Measurements from ENCODE around the gene IL15RA. TPM values are rescaled to one million over a fixed set of nuclear protein-coding genes. Genes with fewer than 3 reads are reported as not detected.

The IL15RA gene, protein sequence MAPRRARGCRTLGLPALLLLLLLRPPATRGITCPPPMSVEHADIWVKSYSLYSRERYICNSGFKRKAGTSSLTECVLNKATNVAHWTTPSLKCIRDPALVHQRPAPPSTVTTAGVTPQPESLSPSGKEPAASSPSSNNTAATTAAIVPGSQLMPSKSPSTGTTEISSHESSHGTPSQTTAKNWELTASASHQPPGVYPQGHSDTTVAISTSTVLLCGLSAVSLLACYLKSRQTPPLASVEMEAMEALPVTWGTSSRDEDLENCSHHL
- 0.40 and 0.44 TPM in 2 replicates for total RNA-seq
- long read RNA-seq, partial matches to known transcripts = 0 of 1 reads
- long read RNA-seq, other reads (novel, unspliced or antisense) = 0 of 1 reads

DNA sequence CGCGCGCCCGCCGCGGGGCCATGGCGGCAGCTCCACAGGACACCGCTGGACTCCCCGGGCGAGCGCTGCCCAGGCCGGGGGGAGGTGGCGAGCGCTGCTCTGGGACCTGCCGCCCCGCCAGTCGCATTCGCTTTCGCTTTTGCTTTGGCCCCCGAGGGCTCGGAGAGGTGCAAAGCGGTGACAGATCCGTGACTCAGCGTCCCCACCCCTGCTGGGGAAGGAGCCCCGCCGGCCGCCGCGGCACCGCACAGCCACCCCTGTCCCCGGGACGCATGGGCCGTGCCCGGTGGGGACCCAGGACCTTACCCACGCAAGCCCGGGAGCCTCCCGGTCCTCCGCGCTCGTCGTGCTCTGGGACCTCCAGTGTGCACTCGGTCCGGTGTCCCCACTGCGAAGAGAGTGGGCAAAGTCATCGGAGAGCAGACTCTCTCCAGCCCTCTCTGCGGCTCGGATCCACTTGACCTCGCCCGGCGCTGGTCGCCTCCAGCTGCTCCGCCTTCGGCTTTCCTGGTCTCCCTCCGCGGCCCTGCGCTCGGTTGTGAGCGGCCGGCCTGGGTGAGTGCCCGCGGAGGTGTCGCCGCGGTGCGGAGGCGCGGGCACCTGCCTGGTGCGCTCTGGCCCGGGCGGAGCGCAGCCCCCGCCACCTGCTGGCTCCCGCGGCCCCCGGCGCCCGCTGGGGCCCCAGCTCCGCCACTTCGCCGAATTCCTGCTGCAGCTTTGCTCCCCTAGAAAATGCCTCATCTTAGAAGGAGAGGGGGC, at the start of gene IL15RA:
TSS of gene IL15RA (minus strand) at position 73 of the 759 bp plus-strand sequence. CDS start at position 22, 51 bp downstream.
- no peaks in the 10 kb centered on the region for H3K9me3 Mint-ChIP-seq (ENCODE audit: unreplicated experiment)
- H3K4me1 Mint-ChIP-seq (ENCODE audit: unreplicated experiment) = peaks cover 9% of the 10 kb centered on the region
- DNase-seq (ENCODE audit: extremely low spot score, unreplicated experiment) = peak; percentile 90
- H3K4me3 Mint-ChIP-seq (ENCODE audit: unreplicated experiment) = peak within 1 kb of the TSS; percentile 77
- H3K27me3 Mint-ChIP-seq (ENCODE audit: unreplicated experiment) = peaks cover 35% of the 10 kb centered on the region
- H3K27ac Mint-ChIP-seq (ENCODE audit: unreplicated experiment) = no peak within 1 kb of the TSS
- H3K36me3 Mint-ChIP-seq (ENCODE audit: unreplicated experiment) = no peaks in the 10 kb centered on the region
- TF ChIP-seq, protein P1, sequence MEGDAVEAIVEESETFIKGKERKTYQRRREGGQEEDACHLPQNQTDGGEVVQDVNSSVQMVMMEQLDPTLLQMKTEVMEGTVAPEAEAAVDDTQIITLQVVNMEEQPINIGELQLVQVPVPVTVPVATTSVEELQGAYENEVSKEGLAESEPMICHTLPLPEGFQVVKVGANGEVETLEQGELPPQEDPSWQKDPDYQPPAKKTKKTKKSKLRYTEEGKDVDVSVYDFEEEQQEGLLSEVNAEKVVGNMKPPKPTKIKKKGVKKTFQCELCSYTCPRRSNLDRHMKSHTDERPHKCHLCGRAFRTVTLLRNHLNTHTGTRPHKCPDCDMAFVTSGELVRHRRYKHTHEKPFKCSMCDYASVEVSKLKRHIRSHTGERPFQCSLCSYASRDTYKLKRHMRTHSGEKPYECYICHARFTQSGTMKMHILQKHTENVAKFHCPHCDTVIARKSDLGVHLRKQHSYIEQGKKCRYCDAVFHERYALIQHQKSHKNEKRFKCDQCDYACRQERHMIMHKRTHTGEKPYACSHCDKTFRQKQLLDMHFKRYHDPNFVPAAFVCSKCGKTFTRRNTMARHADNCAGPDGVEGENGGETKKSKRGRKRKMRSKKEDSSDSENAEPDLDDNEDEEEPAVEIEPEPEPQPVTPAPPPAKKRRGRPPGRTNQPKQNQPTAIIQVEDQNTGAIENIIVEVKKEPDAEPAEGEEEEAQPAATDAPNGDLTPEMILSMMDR (IDR thresholded peaks at IDR 0.05) = no peak

DNA sequence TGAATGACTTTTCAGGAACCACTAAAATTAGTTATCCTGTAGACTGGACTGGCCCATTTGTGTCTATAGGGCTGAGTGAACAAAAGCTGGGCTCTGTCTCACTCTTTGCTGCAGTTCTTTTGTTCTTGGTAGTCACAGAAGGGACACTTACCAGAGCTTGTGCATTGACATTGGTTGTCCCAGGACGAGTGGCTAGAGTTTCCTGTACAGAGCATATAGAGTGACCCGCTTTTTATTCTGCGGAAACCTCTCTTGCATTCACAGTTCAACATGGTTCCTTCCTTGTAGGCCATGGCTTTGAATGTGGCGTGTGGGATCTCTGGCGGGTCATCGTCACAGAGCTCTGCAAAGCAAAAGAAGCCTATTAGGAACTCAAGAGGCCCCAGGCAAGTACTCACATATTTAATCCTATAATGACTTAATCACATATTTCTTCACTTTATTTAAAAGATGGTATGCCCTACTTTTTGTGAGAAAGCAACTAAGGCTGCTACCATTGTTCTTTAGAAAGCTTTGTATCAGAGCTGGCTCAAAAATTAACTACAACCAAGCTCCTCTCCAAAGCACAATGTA, 48.4 kb upstream of the IL15RA start:
- Mint-ChIP-seq H3K4me1 (ENCODE audit: unreplicated experiment) (no peaks in the 10 kb centered on the region), H3K9me3 (ENCODE audit: unreplicated experiment) (peaks cover 10% of the 10 kb centered on the region), H3K36me3 (ENCODE audit: unreplicated experiment) (peaks cover 2% of the 10 kb centered on the region), H3K27ac (ENCODE audit: unreplicated experiment) (no peak overlapping the region), H3K4me3 (ENCODE audit: unreplicated experiment) (no peak overlapping the region), H3K27me3 (ENCODE audit: unreplicated experiment) (peaks cover 17% of the 10 kb centered on the region)
- DNase-seq (ENCODE audit: extremely low spot score, unreplicated experiment) = peak; percentile 40
- TF ChIP-seq, protein P1 (IDR thresholded peaks at IDR 0.05) = no peak

DNA sequence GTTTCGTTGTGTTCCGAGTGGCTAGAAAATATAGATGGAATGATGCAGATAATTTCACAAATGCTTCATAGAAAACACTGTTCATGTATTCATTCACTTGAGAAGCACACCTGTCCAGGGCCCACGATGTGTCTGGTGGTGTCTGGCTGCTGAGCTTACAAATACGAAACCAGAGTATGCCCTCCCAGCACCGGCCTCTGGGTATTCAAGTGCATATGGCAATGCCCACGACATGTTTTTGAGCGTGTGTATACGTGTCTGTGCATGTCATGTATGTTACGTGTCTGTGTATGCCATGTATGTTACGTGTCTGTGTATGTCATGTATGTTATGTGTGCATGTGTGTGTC, 47.0 kb upstream of the IL15RA start:
- no peak overlapping the region for H3K27ac Mint-ChIP-seq (ENCODE audit: unreplicated experiment)
- H3K9me3 Mint-ChIP-seq (ENCODE audit: unreplicated experiment) = peaks cover under 1% of the 10 kb centered on the region
- no peak overlapping the region for H3K4me3 Mint-ChIP-seq (ENCODE audit: unreplicated experiment)
- no peaks in the 10 kb centered on the region for H3K4me1 Mint-ChIP-seq (ENCODE audit: unreplicated experiment)
- peaks cover 17% of the 10 kb centered on the region for H3K27me3 Mint-ChIP-seq (ENCODE audit: unreplicated experiment)
- TF ChIP-seq, protein P1 (IDR thresholded peaks at IDR 0.05) = no peak
- DNase-seq (ENCODE audit: extremely low spot score, unreplicated experiment) = peak; percentile 54
- H3K36me3 Mint-ChIP-seq (ENCODE audit: unreplicated experiment) = no peaks in the 10 kb centered on the region

DNA sequence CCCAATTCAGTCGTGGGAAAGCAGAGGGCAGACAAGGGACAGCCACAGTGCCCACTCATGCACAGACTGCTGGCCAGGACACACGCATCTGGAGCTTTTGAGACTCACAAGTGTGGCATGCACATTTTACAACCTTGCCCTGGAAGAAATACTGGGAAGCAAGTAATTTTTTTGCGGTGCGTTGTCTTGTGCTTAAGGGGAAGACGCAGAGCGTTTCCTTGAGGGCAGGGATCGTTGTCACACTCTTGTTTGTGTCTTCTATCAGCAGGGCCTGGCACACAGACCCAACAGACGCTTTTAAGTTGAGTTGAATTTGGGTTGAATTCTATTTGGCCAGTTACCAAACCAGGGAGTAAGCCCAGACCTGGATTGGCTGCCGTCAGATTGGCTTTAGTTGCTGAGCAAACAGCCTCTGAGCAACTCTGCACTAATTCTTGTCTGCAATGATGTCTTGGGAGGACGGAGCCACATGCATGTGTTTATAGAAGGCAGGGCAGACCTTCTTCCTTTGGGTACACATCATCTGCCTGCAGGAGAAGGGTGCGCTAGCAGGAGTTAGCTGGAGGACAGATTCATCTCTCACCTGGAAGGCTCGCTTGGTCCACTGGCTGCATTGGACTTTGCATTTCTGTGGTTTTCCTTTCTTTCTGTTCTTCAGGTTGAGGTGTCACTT, 46.5 kb upstream of the IL15RA start:
- H3K27me3 Mint-ChIP-seq (ENCODE audit: unreplicated experiment) = peaks cover 17% of the 10 kb centered on the region
- H3K27ac Mint-ChIP-seq (ENCODE audit: unreplicated experiment) = no peak overlapping the region
- TF ChIP-seq, protein P1 (IDR thresholded peaks at IDR 0.05) = no peak

More for the DNA sequence above, 46.5 kb upstream of the IL15RA start:
- Mint-ChIP-seq H3K9me3 (ENCODE audit: unreplicated experiment) (peaks cover 6% of the 10 kb centered on the region), H3K4me1 (ENCODE audit: unreplicated experiment) (no peaks in the 10 kb centered on the region), H3K36me3 (ENCODE audit: unreplicated experiment) (no peaks in the 10 kb centered on the region), H3K4me3 (ENCODE audit: unreplicated experiment) (no peak overlapping the region)
- peak; percentile 63 for DNase-seq (ENCODE audit: extremely low spot score, unreplicated experiment)
